RCC 7860 (cell line): ENCODE measurements around the gene MAPKAPK2.

Experiments
- DNase-seq: peaks from one replicate; pipeline ENCODE4 v3.0.0-alpha.2; 2015; ENCODE audit warnings: low spot score
- FAIRE-seq: peaks from 2 replicates; lab custom pipeline; 2012; peaks lifted over from hg19 to GRCh38; lab: Jason Lieb, UNC

The MAPKAPK2 gene

GRCh38 chr1:206681359-206681758 is 3.3 kb upstream of the MAPKAPK2 start:
- DNase-seq (no peak), FAIRE-seq (no peak)

- FAIRE-seq (no peak), DNase-seq (no peak)
These were observed 2.6 kb upstream of the MAPKAPK2 start for GRCh38 chr1:206682111-206682510.

- DNase-seq (no peak), FAIRE-seq (no peak)
These were observed 1.4 kb upstream of the MAPKAPK2 start for GRCh38 chr1:206683313-206683712.

- DNase-seq (no peak), FAIRE-seq (no peak)
These were observed 702 bp upstream of the MAPKAPK2 start for GRCh38 chr1:206684003-206684402.

- FAIRE-seq (no peak), DNase-seq (peak; percentile 6)
These were observed 646 bp downstream of the MAPKAPK2 start for GRCh38 chr1:206685334-206685768.

GRCh38 chr1:206685769-206686477 is 1.2 kb downstream of the MAPKAPK2 start:
- FAIRE-seq (no peak), DNase-seq (peak; percentile 45)

- DNase-seq (no peak), FAIRE-seq (no peak)
These were observed 2.0 kb downstream of the MAPKAPK2 start for GRCh38 chr1:206686478-206687249.

- no peak for FAIRE-seq
- no peak for DNase-seq
These were observed 2.7 kb downstream of the MAPKAPK2 start for GRCh38 chr1:206687251-206687914.

GRCh38 chr1:206687915-206688442 is 3.3 kb downstream of the MAPKAPK2 start:
- DNase-seq (peak; percentile 33), FAIRE-seq (peak; percentile 27)

- DNase-seq (no peak), FAIRE-seq (no peak)
These were observed 5.8 kb downstream of the MAPKAPK2 start for GRCh38 chr1:206690516-206690915.

GRCh38 chr1:206691604-206692003 is 6.9 kb downstream of the MAPKAPK2 start:
- DNase-seq (peak; percentile 79), FAIRE-seq (peak; percentile 82)

GRCh38 chr1:206693029-206693428 is 8.3 kb downstream of the MAPKAPK2 start:
- FAIRE-seq = peak; percentile 38

GRCh38 chr1:206693592-206693991 is 8.9 kb downstream of the MAPKAPK2 start:
- DNase-seq = peak; percentile 70
- FAIRE-seq = no peak

More at GRCh38 chr1:206693029-206693428, 8.3 kb downstream of the MAPKAPK2 start:
- DNase-seq = peak; percentile 71

GRCh38 chr1:206694171-206695124 is 9.7 kb downstream of the MAPKAPK2 start:
- peak; percentile 24 for FAIRE-seq
- peak; percentile 77 for DNase-seq

GRCh38 chr1:206695733-206696132 is 11.0 kb downstream of the MAPKAPK2 start:
- no peak for FAIRE-seq
- DNase-seq = no peak

- no peak for FAIRE-seq
- DNase-seq = no peak
These were observed 12.3 kb downstream of the MAPKAPK2 start for GRCh38 chr1:206696812-206697585.

GRCh38 chr1:206698011-206698410 is 13.3 kb downstream of the MAPKAPK2 start:
- FAIRE-seq = no peak

GRCh38 chr1:206699000-206699586 is 14.4 kb downstream of the MAPKAPK2 start:
- FAIRE-seq (no peak), DNase-seq (no peak)

More at GRCh38 chr1:206698011-206698410, 13.3 kb downstream of the MAPKAPK2 start:
- DNase-seq = no peak

- DNase-seq (no peak), FAIRE-seq (no peak)
These were observed 14.9 kb downstream of the MAPKAPK2 start for GRCh38 chr1:206699626-206700025.
